Left renal pelvis (tissue), 4 donors: Measurements from ENCODE around the gene SPDYE16. TPM values are rescaled to one million over a fixed set of nuclear protein-coding genes. Genes with fewer than 3 reads are reported as not detected.

ENCODE experiments used
- polyA plus RNA-seq, 4 donors: library from polyadenylated mRNA; unstranded; fragments of 120-200 nt; gene quantifications; one replicate each; pipeline ENCODE4 v1.2.1, GENCODE V29; 2013; ENCODE audit not compliant: insufficient read length in 4 of 4

SPDYE16 gene
- polyA plus RNA-seq, 4 donors: 0.97 to 3.7 (median 1.8) TPM

Other genes with a start within 250 kb of the SPDYE16 start
- 100 to 1,000 TPM; 135 to 257 (median 157) TPM for gene HSPB1, start 240.6 kb downstream of the SPDYE16 start, polyA plus RNA-seq
- gene YWHAG, start 184.3 kb downstream of the SPDYE16 start, polyA plus RNA-seq: 100 to 1,000 TPM in 3 of 4 donors, 10 to 100 TPM in 1; 99.6 to 138 (median 127) TPM
- 1 to 10 TPM; 2.6 to 6.3 (median 3.8) TPM for gene SSC4D, start 133.6 kb downstream of the SPDYE16 start, polyA plus RNA-seq
- 1 to 10 TPM in 3 of 4 donors, under 1 TPM in 1; 0.85 to 8.8 (median 2.6) TPM for gene ZP3, start 118.3 kb downstream of the SPDYE16 start, polyA plus RNA-seq
- gene DTX2, start 81.6 kb downstream of the SPDYE16 start, polyA plus RNA-seq: 10 to 100 TPM in 1 of 4 donors, 1 to 10 TPM in 3; 6.2 to 11.4 (median 8.4) TPM
- 1 to 10 TPM; 1.3 to 4.7 (median 3.5) TPM for gene UPK3B, start 32.7 kb downstream of the SPDYE16 start, polyA plus RNA-seq
- gene POMZP3, start 84.0 kb upstream of the SPDYE16 start, polyA plus RNA-seq: 10 to 100 TPM; 11.0 to 20.3 (median 15.6) TPM